ENCODE data around the gene STAT5B. TPM values are rescaled to one million over a fixed set of nuclear protein-coding genes. Genes with fewer than 3 reads are reported as not detected.
A peak's percentile ranks its signal among the peaks of the same experiment; 100 is the strongest.
"Not testable (repeated sequence)": the region's sequence is repeated elsewhere in the genome, so short reads cannot be mapped to it uniquely, and the experiment has no call there.

The STAT5B gene
- polyA plus RNA-seq, 10 donors: 30.4 to 51.6 (median 40.3) TPM

- no peak for DNase-seq
These were observed 78.5 kb downstream of the STAT5B start for GRCh38 chr17:42197564-42198156.

GRCh38 chr17:42193969-42194899 is 82.0 kb downstream of the STAT5B start, which contains the start of gene GHDC:
GHDC (minus strand) TSS chr17:42194494; CDS start chr17:42193581, 913 bp downstream.
- DNase-seq: peak; percentile 79 to 93 (median 84)

- no peak for DNase-seq
These were observed 82.8 kb downstream of the STAT5B start for GRCh38 chr17:42193216-42193968.

- DNase-seq: no peak
These were observed 83.7 kb downstream of the STAT5B start for GRCh38 chr17:42192189-42193126.

- no peak for DNase-seq
These were observed 84.9 kb downstream of the STAT5B start for GRCh38 chr17:42191275-42191608.

GRCh38 chr17:42190491-42191274 is 85.5 kb downstream of the STAT5B start:
- no peak for DNase-seq

GRCh38 chr17:42189651-42189965 is 86.6 kb downstream of the STAT5B start:
- no peak for DNase-seq

GRCh38 chr17:42188749-42189650 is 87.2 kb downstream of the STAT5B start:
- DNase-seq: no peak

- no peak for DNase-seq
These were observed 88.4 kb downstream of the STAT5B start for GRCh38 chr17:42187833-42188232.

- DNase-seq: not testable (repeated sequence)
These were observed 90.0 kb downstream of the STAT5B start for GRCh38 chr17:42186191-42186590.

GRCh38 chr17:42185621-42185930 is 90.6 kb downstream of the STAT5B start:
- DNase-seq: no peak

- no peak for DNase-seq
These were observed 91.2 kb downstream of the STAT5B start, which contains the start of gene HCRT for GRCh38 chr17:42184713-42185620. HCRT (minus strand) TSS chr17:42185452; CDS start chr17:42185365, 87 bp downstream.

- DNase-seq: peak; percentile 62 to 88 (median 80)
These were observed 92.2 kb downstream of the STAT5B start for GRCh38 chr17:42183741-42184711.

GRCh38 chr17:42182927-42183734 is 93.1 kb downstream of the STAT5B start:
- no peak for DNase-seq

- DNase-seq: no peak
These were observed 94.4 kb downstream of the STAT5B start for GRCh38 chr17:42181851-42182207.

Data from muscle of back (tissue), 11 donors.